PFSK-1 (cell line): ENCODE results near the gene LY9.

Source experiments
- FOXP2 ChIP-seq: optimal IDR thresholded peaks from 2 replicates; pipeline ENCODE3; 2011; ENCODE audit warnings: borderline replicate concordance, control low read depth, inconsistent platforms; ENCODE audit not compliant: insufficient read depth; ENCODE audit errors: extremely low read length, extremely low read depth
- POLR2AphosphoS5 ChIP-seq: IDR thresholded peaks from 2 replicates; pipeline ENCODE4 v1.6.1; 2012; ENCODE audit warnings: low read depth, mild to moderate bottlenecking, control low read depth, low read length, moderate library complexity
- SIN3A ChIP-seq: IDR thresholded peaks from 2 replicates; pipeline ENCODE4 v1.6.1; 2012; ENCODE audit warnings: mild to moderate bottlenecking, low read length, moderate library complexity, borderline replicate concordance; ENCODE audit not compliant: insufficient read depth
- TAF1 ChIP-seq: IDR thresholded peaks from 2 replicates; pipeline ENCODE4 v1.6.1; 2012; ENCODE audit warnings: low read length, control low read depth, borderline replicate concordance; ENCODE audit not compliant: insufficient read depth
- TF ChIP-seq, protein P1 (sequence below), 2 experiments: IDR thresholded peaks; 2 replicates each; pipeline versions ENCODE4 v1.6.1 to v1.8.0; 2011 to 2012; ENCODE audit warnings: low read depth in 2 of 2, low read length in 2 of 2, control low read depth in 1 of 2, inconsistent platforms in 1 of 2, mild to moderate bottlenecking in 1 of 2, moderate library complexity in 1 of 2; ENCODE audit not compliant: insufficient read depth in 1 of 2

LY9 gene

DNA sequence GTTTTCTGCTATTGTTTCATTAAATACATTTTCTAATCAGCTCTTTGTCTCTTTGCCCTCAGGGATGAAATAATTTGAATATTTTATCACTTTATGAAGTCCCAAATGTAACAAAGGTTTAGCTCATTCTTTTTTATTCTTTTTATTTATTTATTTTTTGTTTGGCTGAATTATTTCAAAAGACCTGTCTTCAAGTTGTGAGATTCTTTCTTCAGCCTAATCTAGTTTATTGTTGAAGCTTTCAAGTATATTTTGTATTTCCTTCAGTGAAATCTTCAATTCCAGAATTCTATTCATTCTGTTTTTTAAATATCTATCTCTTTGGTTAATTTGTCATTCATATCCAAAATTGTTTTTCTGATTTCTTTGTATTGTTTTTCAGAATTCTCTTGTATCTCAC, 10.8 kb downstream of the LY9 start:
- TF ChIP-seq FOXP2 (no peak), POLR2AphosphoS5 (no peak), SIN3A (no peak), TAF1 (no peak)
- TF ChIP-seq, protein P1, sequence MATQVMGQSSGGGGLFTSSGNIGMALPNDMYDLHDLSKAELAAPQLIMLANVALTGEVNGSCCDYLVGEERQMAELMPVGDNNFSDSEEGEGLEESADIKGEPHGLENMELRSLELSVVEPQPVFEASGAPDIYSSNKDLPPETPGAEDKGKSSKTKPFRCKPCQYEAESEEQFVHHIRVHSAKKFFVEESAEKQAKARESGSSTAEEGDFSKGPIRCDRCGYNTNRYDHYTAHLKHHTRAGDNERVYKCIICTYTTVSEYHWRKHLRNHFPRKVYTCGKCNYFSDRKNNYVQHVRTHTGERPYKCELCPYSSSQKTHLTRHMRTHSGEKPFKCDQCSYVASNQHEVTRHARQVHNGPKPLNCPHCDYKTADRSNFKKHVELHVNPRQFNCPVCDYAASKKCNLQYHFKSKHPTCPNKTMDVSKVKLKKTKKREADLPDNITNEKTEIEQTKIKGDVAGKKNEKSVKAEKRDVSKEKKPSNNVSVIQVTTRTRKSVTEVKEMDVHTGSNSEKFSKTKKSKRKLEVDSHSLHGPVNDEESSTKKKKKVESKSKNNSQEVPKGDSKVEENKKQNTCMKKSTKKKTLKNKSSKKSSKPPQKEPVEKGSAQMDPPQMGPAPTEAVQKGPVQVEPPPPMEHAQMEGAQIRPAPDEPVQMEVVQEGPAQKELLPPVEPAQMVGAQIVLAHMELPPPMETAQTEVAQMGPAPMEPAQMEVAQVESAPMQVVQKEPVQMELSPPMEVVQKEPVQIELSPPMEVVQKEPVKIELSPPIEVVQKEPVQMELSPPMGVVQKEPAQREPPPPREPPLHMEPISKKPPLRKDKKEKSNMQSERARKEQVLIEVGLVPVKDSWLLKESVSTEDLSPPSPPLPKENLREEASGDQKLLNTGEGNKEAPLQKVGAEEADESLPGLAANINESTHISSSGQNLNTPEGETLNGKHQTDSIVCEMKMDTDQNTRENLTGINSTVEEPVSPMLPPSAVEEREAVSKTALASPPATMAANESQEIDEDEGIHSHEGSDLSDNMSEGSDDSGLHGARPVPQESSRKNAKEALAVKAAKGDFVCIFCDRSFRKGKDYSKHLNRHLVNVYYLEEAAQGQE (IDR thresholded peaks at IDR 0.05; ENCODE audit: insufficient read depth in 1 of 2, low read depth in 2 of 2, low read length in 2 of 2): no peak

DNA sequence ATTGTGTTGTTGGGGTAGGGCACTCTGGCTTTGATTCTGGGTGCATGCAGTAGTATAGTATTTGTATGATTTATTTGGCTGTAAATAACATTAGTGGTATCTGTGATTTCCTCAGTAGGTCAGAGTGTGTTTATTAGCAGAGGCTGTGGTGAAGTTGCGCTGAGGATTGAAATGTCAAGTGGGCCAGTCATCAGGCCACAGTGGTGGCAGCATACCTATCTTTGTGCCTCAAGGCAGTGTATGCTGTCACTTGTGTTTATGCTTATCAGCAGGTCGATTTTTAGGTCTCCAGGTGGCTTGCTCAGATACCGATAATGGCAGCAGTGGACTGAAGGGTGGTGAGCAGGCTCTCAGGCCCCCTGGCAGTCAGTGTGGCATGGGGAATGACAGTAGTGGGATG, 11.3 kb downstream of the LY9 start:
- TF ChIP-seq TAF1: no peak
- TF ChIP-seq FOXP2: no peak
- no peak for TF ChIP-seq POLR2AphosphoS5
- TF ChIP-seq, protein P1 (IDR thresholded peaks at IDR 0.05; ENCODE audit: insufficient read depth in 1 of 2, low read depth in 2 of 2, low read length in 2 of 2): no peak
- TF ChIP-seq SIN3A: no peak

DNA sequence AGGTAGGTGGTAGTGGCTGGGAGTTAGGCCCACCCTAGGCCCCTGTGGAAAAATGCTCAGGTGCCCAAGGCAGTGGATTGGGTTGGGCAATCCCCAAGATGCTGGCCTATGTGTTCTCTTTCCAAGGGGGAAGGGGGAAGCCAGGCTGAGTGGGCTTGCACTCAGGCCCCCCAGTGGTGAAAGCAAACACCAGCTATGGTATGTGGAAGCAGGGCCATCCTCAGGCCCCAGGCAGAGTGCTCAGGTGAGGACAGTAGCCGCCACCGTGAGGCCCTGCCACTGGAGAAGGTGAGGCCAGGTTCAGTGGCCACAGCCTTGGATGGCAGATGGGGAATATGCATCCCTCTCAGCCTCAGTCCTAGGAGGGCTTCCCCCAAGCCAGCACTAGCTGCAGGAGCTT, 11.8 kb downstream of the LY9 start:
- TF ChIP-seq SIN3A: no peak
- no peak for TF ChIP-seq POLR2AphosphoS5
- no peak for TF ChIP-seq FOXP2
- TF ChIP-seq, protein P1 (IDR thresholded peaks at IDR 0.05; ENCODE audit: insufficient read depth in 1 of 2, low read depth in 2 of 2, low read length in 2 of 2): no peak
- TF ChIP-seq TAF1: no peak

DNA sequence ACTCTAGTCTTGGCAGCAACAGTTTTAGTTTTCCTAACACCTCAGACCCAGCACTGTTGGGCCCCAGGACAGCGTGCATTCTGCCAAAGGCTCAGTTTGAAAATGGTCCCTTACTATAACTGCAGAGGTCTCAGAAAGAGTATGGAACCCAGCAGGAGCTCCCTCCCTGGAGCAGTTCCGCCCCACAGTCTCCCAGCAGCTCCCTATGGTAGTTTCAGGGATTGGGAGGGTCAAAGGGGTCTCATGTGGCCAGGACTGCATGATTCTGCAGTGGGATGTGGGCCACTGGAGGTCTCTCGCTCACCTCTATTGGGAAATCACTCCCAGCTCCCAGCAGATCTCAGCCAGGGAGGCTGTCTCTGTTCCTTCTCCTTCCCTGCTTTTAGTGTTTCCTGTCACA, 12.3 kb downstream of the LY9 start:
- TF ChIP-seq, protein P1 (IDR thresholded peaks at IDR 0.05; ENCODE audit: insufficient read depth in 1 of 2, low read depth in 2 of 2, low read length in 2 of 2): no peak

DNA sequence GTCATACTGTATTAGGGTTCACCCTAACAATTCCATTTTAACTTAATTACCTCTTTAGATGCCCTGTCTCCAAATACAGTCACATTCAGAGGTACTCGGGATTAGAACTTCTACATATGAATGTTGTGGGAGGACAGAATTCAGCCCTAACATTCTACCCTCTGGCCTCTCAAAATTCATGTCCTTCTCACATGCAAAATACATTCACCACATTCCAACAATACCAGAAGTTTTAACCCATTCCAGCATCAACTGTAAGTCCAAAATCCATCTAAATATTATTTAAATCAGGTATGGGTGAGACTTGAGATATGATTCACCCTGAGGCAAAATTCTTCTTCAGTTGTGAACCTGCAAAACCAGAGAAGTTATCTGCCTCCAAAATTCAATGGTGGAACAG, 14.5 kb downstream of the LY9 start:
- TF ChIP-seq, protein P1 (IDR thresholded peaks at IDR 0.05; ENCODE audit: insufficient read depth in 1 of 2, low read depth in 2 of 2, low read length in 2 of 2): no peak
